ENCODE results near the gene ACTL7B.

- TF ChIP-seq POLR2A (IDR thresholded peaks at IDR 0.05; ENCODE audit: low read length) (no peak), GATA1 (IDR thresholded peaks at IDR 0.05; ENCODE audit: low read depth, low read length) (no peak)
These were observed 33.9 kb upstream of the ACTL7B start for GRCh38 chr9:108889649-108890067.

Data from erythroblast (primary cell).